ENCODE results near the gene MS4A15. TPM values are rescaled to one million over a fixed set of nuclear protein-coding genes. Genes with fewer than 3 reads are reported as not detected.

MS4A15 gene
- polyA plus RNA-seq, 2 donors, result not detected

DNA sequence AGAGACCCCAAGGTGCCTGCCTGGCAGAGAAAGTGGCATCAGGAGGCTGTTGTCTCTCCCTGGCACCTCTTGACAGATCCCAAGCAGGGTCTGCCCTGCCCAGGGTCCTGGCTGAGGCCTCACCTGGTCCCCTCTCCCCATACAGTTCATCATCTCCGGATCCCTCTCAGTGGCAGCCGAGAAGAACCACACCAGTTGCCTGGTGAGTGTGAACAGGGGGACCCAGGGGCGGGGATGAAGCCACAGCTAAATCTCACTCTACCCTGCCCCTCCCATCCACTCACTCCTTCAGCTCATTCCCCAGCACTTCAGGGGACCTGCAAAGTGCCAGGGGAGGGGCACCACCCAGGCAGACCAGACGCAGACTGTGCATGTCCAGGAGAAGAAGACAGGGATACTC lies 14.5 kb downstream of the MS4A15 start:
- H3K27ac ChIP-seq (ENCODE audit: low read depth in 2 of 2, low read length in 1 of 2), result no peak overlapping the region
- peaks cover 0 to 2% of the 10 kb centered on the region in 2 donors for H3K9me3 ChIP-seq (ENCODE audit: control insufficient read depth in 2 of 2, insufficient read depth in 1 of 2, low read depth in 1 of 2, low read length in 1 of 2)
- WGBS, 2 donors, result 88 to 91% methylated on average over 4 of the region's 4 CpGs
- no peaks in the 10 kb centered on the region for H3K36me3 ChIP-seq (ENCODE audit: control insufficient read depth in 2 of 2, insufficient read depth in 2 of 2, low read length in 1 of 2)
- no peak overlapping the region for H3K4me3 ChIP-seq (ENCODE audit: low read depth in 1 of 2, low read length in 2 of 2)
- H3K4me1 ChIP-seq (ENCODE audit: control insufficient read depth in 2 of 2, insufficient read depth in 2 of 2, low read length in 1 of 2), result peaks cover 0 to 5% of the 10 kb centered on the region in 2 donors
- no peaks in the 10 kb centered on the region for H3K27me3 ChIP-seq (ENCODE audit: control insufficient read depth in 1 of 2, insufficient read depth in 2 of 2, low read length in 2 of 2)

GRCh38 chr11:60771879-60772525 lies 15.3 kb downstream of the MS4A15 start:
- H3K9me3 ChIP-seq (ENCODE audit: control insufficient read depth in 2 of 2, insufficient read depth in 1 of 2, low read depth in 1 of 2, low read length in 1 of 2), result peaks cover 0 to 2% of the 10 kb centered on the region in 2 donors
- H3K4me3 ChIP-seq (ENCODE audit: low read depth in 1 of 2, low read length in 2 of 2), result no peak overlapping the region
- no peaks in the 10 kb centered on the region for H3K27me3 ChIP-seq (ENCODE audit: control insufficient read depth in 1 of 2, insufficient read depth in 2 of 2, low read length in 2 of 2)
- H3K36me3 ChIP-seq (ENCODE audit: control insufficient read depth in 2 of 2, insufficient read depth in 2 of 2, low read length in 1 of 2), result no peaks in the 10 kb centered on the region
- 74 to 75% methylated on average over 15 to 16 of the region's 16 CpGs for WGBS, 2 donors
- H3K4me1 ChIP-seq (ENCODE audit: control insufficient read depth in 2 of 2, insufficient read depth in 2 of 2, low read length in 1 of 2), result peaks cover 0 to 5% of the 10 kb centered on the region in 2 donors
- H3K27ac ChIP-seq (ENCODE audit: low read depth in 2 of 2, low read length in 1 of 2), result no peak overlapping the region

DNA sequence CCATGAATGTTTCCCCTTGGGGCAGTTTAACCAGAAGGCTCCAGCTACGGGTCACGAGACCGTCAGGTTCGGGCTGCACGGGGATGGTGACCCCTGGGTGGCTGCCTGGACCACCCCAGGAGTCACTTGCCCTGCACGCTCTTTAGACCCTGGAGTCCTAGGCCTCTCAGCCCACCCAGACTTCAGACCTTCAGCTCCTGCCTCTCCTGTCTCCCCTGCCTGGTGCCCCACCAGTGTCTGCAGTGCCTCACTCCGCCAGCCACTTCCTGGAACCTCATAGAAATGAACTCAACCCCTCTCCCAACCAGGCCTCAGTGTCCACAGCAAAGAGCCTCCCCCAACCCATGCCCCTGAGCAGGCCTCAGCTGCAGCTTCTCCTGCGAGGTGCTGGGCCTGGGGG lies 16.0 kb downstream of the MS4A15 start:
- H3K4me1 ChIP-seq (ENCODE audit: control insufficient read depth in 2 of 2, insufficient read depth in 2 of 2, low read length in 1 of 2), result peaks cover 0 to 3% of the 10 kb centered on the region in 2 donors
- H3K9me3 ChIP-seq (ENCODE audit: control insufficient read depth in 2 of 2, insufficient read depth in 1 of 2, low read depth in 1 of 2, low read length in 1 of 2), result no peaks in the 10 kb centered on the region
- H3K4me3 ChIP-seq (ENCODE audit: low read depth in 1 of 2, low read length in 2 of 2), result no peak overlapping the region
- no peaks in the 10 kb centered on the region for H3K27me3 ChIP-seq (ENCODE audit: control insufficient read depth in 1 of 2, insufficient read depth in 2 of 2, low read length in 2 of 2)
- no peaks in the 10 kb centered on the region for H3K36me3 ChIP-seq (ENCODE audit: control insufficient read depth in 2 of 2, insufficient read depth in 2 of 2, low read length in 1 of 2)
- 92% methylated on average over 8 of the region's 8 CpGs for WGBS, 2 donors
- no peak overlapping the region for H3K27ac ChIP-seq (ENCODE audit: low read depth in 2 of 2, low read length in 1 of 2)

GRCh38 chr11:60774726-60775125 lies 18.1 kb downstream of the MS4A15 start:
- Histone ChIP-seq H3K4me3 (ENCODE audit: low read depth in 1 of 2, low read length in 2 of 2) (no peak overlapping the region), H3K27me3 (ENCODE audit: control insufficient read depth in 1 of 2, insufficient read depth in 2 of 2, low read length in 2 of 2) (no peaks in the 10 kb centered on the region), H3K9me3 (ENCODE audit: control insufficient read depth in 2 of 2, insufficient read depth in 1 of 2, low read depth in 1 of 2, low read length in 1 of 2) (no peaks in the 10 kb centered on the region), H3K36me3 (ENCODE audit: control insufficient read depth in 2 of 2, insufficient read depth in 2 of 2, low read length in 1 of 2) (no peaks in the 10 kb centered on the region), H3K27ac (ENCODE audit: low read depth in 2 of 2, low read length in 1 of 2) (no peak overlapping the region), H3K4me1 (ENCODE audit: control insufficient read depth in 2 of 2, insufficient read depth in 2 of 2, low read length in 1 of 2) (no peaks in the 10 kb centered on the region)
- WGBS, 2 donors, result 77 to 81% methylated on average over 13 of the region's 13 CpGs

- Histone ChIP-seq H3K4me1 (ENCODE audit: control insufficient read depth in 2 of 2, insufficient read depth in 2 of 2, low read length in 1 of 2) (no peaks in the 10 kb centered on the region), H3K27me3 (ENCODE audit: control insufficient read depth in 1 of 2, insufficient read depth in 2 of 2, low read length in 2 of 2) (no peaks in the 10 kb centered on the region), H3K4me3 (ENCODE audit: low read depth in 1 of 2, low read length in 2 of 2) (no peak overlapping the region), H3K9me3 (ENCODE audit: control insufficient read depth in 2 of 2, insufficient read depth in 1 of 2, low read depth in 1 of 2, low read length in 1 of 2) (no peaks in the 10 kb centered on the region), H3K36me3 (ENCODE audit: control insufficient read depth in 2 of 2, insufficient read depth in 2 of 2, low read length in 1 of 2) (no peaks in the 10 kb centered on the region), H3K27ac (ENCODE audit: low read depth in 2 of 2, low read length in 1 of 2) (no peak overlapping the region)
- WGBS, 2 donors, result 11 to 12% methylated on average over 15 of the region's 15 CpGs
Measured at GRCh38 chr11:60775420-60775961, 18.8 kb downstream of the MS4A15 start.

DNA sequence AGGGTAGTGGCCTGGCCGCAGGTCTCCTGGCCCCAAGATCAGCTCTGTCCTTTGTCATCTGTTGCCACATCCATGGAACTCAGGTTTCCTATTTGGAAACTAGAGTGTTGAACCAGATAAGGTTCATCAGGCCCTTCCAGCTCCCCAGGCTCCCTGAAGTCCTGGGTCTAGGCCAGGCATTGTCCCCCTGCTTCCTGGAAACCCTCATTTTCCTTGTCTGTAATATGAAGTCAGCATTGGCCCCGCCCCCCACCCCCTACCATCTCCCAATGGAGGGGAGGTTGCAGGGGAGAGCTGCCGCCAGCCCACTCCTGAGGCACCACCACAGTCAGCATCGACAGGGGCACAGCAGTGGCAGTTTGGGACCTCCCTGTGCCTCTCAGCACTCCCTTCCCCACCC lies 19.5 kb downstream of the MS4A15 start:
- WGBS, 2 donors, result 84 to 85% methylated on average over 4 of the region's 4 CpGs

GRCh38 chr11:60777106-60777505 lies 20.4 kb downstream of the MS4A15 start:
- no peak overlapping the region for H3K27ac ChIP-seq (ENCODE audit: low read depth in 2 of 2, low read length in 1 of 2)
- 39 to 43% methylated on average over 4 of the region's 4 CpGs for WGBS, 2 donors
- H3K36me3 ChIP-seq (ENCODE audit: control insufficient read depth in 2 of 2, insufficient read depth in 2 of 2, low read length in 1 of 2), result no peaks in the 10 kb centered on the region
- no peaks in the 10 kb centered on the region for H3K27me3 ChIP-seq (ENCODE audit: control insufficient read depth in 1 of 2, insufficient read depth in 2 of 2, low read length in 2 of 2)
- no peaks in the 10 kb centered on the region for H3K9me3 ChIP-seq (ENCODE audit: control insufficient read depth in 2 of 2, insufficient read depth in 1 of 2, low read depth in 1 of 2, low read length in 1 of 2)
- no peaks in the 10 kb centered on the region for H3K4me1 ChIP-seq (ENCODE audit: control insufficient read depth in 2 of 2, insufficient read depth in 2 of 2, low read length in 1 of 2)
- no peak overlapping the region for H3K4me3 ChIP-seq (ENCODE audit: low read depth in 1 of 2, low read length in 2 of 2)

More for the DNA sequence above, 19.5 kb downstream of the MS4A15 start:
- no peaks in the 10 kb centered on the region for H3K27me3 ChIP-seq (ENCODE audit: control insufficient read depth in 1 of 2, insufficient read depth in 2 of 2, low read length in 2 of 2)
- H3K27ac ChIP-seq (ENCODE audit: low read depth in 2 of 2, low read length in 1 of 2), result no peak overlapping the region
- H3K4me1 ChIP-seq (ENCODE audit: control insufficient read depth in 2 of 2, insufficient read depth in 2 of 2, low read length in 1 of 2), result no peaks in the 10 kb centered on the region
- no peak overlapping the region for H3K4me3 ChIP-seq (ENCODE audit: low read depth in 1 of 2, low read length in 2 of 2)
- no peaks in the 10 kb centered on the region for H3K9me3 ChIP-seq (ENCODE audit: control insufficient read depth in 2 of 2, insufficient read depth in 1 of 2, low read depth in 1 of 2, low read length in 1 of 2)
- no peaks in the 10 kb centered on the region for H3K36me3 ChIP-seq (ENCODE audit: control insufficient read depth in 2 of 2, insufficient read depth in 2 of 2, low read length in 1 of 2)

GRCh38 chr11:60777572-60777971 lies 20.9 kb downstream of the MS4A15 start:
- H3K9me3 ChIP-seq (ENCODE audit: control insufficient read depth in 2 of 2, insufficient read depth in 1 of 2, low read depth in 1 of 2, low read length in 1 of 2), result no peaks in the 10 kb centered on the region
- H3K27me3 ChIP-seq (ENCODE audit: control insufficient read depth in 1 of 2, insufficient read depth in 2 of 2, low read length in 2 of 2), result no peaks in the 10 kb centered on the region
- H3K4me1 ChIP-seq (ENCODE audit: control insufficient read depth in 2 of 2, insufficient read depth in 2 of 2, low read length in 1 of 2), result no peaks in the 10 kb centered on the region
- no peaks in the 10 kb centered on the region for H3K36me3 ChIP-seq (ENCODE audit: control insufficient read depth in 2 of 2, insufficient read depth in 2 of 2, low read length in 1 of 2)
- H3K4me3 ChIP-seq (ENCODE audit: low read depth in 1 of 2, low read length in 2 of 2), result no peak overlapping the region
- no peak overlapping the region for H3K27ac ChIP-seq (ENCODE audit: low read depth in 2 of 2, low read length in 1 of 2)
- 46 to 50% methylated on average over 2 of the region's 2 CpGs for WGBS, 2 donors

DNA sequence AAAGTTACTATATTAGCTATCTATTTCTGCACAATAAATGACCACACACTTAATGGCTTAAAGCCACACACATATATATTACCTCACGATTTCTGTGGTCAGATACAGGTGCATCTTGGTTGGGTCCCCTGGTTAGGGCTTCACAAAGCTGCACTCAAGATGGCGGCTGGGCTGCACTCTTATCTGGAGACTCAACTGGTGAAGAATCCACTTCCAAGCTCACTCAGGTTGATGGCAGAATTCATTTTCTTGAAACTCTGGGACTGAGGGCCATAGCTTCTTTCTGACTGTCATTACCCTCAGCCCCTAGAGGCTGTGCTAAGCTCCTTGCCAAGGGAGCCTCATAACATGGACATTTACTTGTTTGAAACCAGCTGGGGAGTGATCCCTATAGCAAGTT lies 23.4 kb downstream of the MS4A15 start:
- Histone ChIP-seq H3K4me3 (ENCODE audit: low read depth in 1 of 2, low read length in 2 of 2) (no peak overlapping the region), H3K4me1 (ENCODE audit: control insufficient read depth in 2 of 2, insufficient read depth in 2 of 2, low read length in 1 of 2) (no peaks in the 10 kb centered on the region), H3K27me3 (ENCODE audit: control insufficient read depth in 1 of 2, insufficient read depth in 2 of 2, low read length in 2 of 2) (no peaks in the 10 kb centered on the region), H3K27ac (ENCODE audit: low read depth in 2 of 2, low read length in 1 of 2) (no peak overlapping the region), H3K36me3 (ENCODE audit: control insufficient read depth in 2 of 2, insufficient read depth in 2 of 2, low read length in 1 of 2) (no peaks in the 10 kb centered on the region), H3K9me3 (ENCODE audit: control insufficient read depth in 2 of 2, insufficient read depth in 1 of 2, low read depth in 1 of 2, low read length in 1 of 2) (no peaks in the 10 kb centered on the region)
- WGBS, 2 donors, result 83 to 88% methylated on average over 2 of the region's 2 CpGs

DNA sequence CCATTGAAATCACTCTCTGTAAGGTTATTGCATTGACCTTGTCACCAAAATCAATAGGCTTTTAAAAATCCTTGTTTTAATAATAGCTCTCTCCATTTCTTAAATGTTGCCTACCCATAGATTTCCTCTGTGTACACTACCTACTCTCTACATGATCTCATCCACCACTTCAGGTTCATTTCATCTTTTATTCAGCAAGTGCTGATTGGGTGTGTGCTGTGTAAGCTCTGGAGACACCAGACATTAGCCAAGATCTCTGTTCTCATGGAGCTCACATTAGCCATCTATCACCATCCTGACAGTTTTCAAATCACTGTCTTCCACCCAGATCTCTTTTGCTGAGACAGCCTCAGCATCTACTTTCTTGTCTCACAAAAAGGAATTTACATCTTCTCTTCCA lies 24.1 kb downstream of the MS4A15 start:
- no peak overlapping the region for H3K4me3 ChIP-seq (ENCODE audit: low read depth in 1 of 2, low read length in 2 of 2)
- no peaks in the 10 kb centered on the region for H3K36me3 ChIP-seq (ENCODE audit: control insufficient read depth in 2 of 2, insufficient read depth in 2 of 2, low read length in 1 of 2)
- no peaks in the 10 kb centered on the region for H3K9me3 ChIP-seq (ENCODE audit: control insufficient read depth in 2 of 2, insufficient read depth in 1 of 2, low read depth in 1 of 2, low read length in 1 of 2)
- no peaks in the 10 kb centered on the region for H3K27me3 ChIP-seq (ENCODE audit: control insufficient read depth in 1 of 2, insufficient read depth in 2 of 2, low read length in 2 of 2)
- H3K27ac ChIP-seq (ENCODE audit: low read depth in 2 of 2, low read length in 1 of 2), result no peak overlapping the region
- no peaks in the 10 kb centered on the region for H3K4me1 ChIP-seq (ENCODE audit: control insufficient read depth in 2 of 2, insufficient read depth in 2 of 2, low read length in 1 of 2)

All from esophagus (tissue), 2 donors.